GM12873 (cell line): ENCODE measurements around the gene NKIRAS1.

Source experiments
- CTCF ChIP-seq: IDR thresholded peaks from 2 replicates; pipeline ENCODE4 v1.5.1; 2012; ENCODE audit warnings: low read depth, mild to moderate bottlenecking, moderate library complexity, low read length, control low read depth; ENCODE audit not compliant: insufficient read depth; ENCODE audit errors: missing control alignments

The NKIRAS1 gene

GRCh38 chr3:23879485-23879884 lies 37.3 kb downstream of the NKIRAS1 start:
- no peak for TF ChIP-seq CTCF

- TF ChIP-seq CTCF: no peak
These were observed 39.3 kb downstream of the NKIRAS1 start for GRCh38 chr3:23877329-23877980.

- TF ChIP-seq CTCF: no peak
These were observed 39.9 kb downstream of the NKIRAS1 start for GRCh38 chr3:23876923-23877322.

GRCh38 chr3:23875113-23875725 lies 41.6 kb downstream of the NKIRAS1 start:
- TF ChIP-seq CTCF: no peak

GRCh38 chr3:23874359-23875112 lies 42.3 kb downstream of the NKIRAS1 start:
- no peak for TF ChIP-seq CTCF

- TF ChIP-seq CTCF: no peak
These were observed 42.8 kb downstream of the NKIRAS1 start for GRCh38 chr3:23873941-23874340.

- no peak for TF ChIP-seq CTCF
These were observed 44.5 kb downstream of the NKIRAS1 start for GRCh38 chr3:23872330-23872729.
